ENCODE results near the gene EP400.

- no peak for TF ChIP-seq CTCF (IDR thresholded peaks at IDR 0.05; ENCODE audit: low read length)
- TF ChIP-seq EZH2 (IDR thresholded peaks at IDR 0.05; ENCODE audit: borderline replicate concordance, low read length) = no peak
Measured at GRCh38 chr12:131940141-131940547, 9.6 kb upstream of the EP400 start.
